Lung microvascular endothelial cell (primary cell): ENCODE data around the gene EIF5A. TPM values are rescaled to one million over a fixed set of nuclear protein-coding genes. Genes with fewer than 3 reads are reported as not detected.

Source experiments
- DNase-seq, 2 donors: peaks; one replicate each; pipeline versions ENCODE4 v3.0.0 to v3.0.0-alpha.2; 2010; ENCODE audit warnings: low read depth in 2 of 2
- total RNA-seq: library from RNA; depleted of rRNA; stranded (reverse); fragments of >200 nt; gene quantifications from 2 replicates; pipeline ENCODE4 v1.2.1, GENCODE V29; 2014

Gene EIF5A
- total RNA-seq, 1 donor from 2014 or later = 385 TPM

DNA sequence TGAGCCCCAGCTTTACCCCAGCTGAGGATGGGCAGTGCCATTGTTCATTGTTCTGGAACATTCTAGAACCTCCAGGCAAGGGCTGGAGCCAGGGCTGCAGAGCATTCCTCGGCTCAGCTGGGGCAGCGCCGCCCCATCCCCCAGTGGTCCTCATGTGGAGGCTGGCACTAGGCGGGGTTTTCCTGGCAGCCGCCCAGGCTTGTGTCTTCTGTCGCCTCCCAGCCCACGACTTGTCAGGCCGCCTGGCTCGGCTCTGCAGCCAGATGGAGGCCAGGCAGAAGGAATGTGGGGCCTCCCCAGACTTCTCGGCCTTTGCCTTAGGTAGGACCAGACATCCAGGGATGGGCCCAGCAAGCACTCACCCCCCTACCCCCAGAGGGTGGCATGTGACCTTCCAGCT is 47.6 kb downstream of the EIF5A start, which contains the start of gene TMEM95:
TMEM95 (plus strand) TSS at position 104 of the 400 bp plus-strand sequence; CDS start at position 153, 49 bp downstream.
- DNase-seq = no peak

- DNase-seq = no peak
Observed at GRCh38 chr17:7355573-7355972, 48.1 kb downstream of the EIF5A start.

- peak; percentile 73 to 87 for DNase-seq
Observed at GRCh38 chr17:7356072-7356549, 48.7 kb downstream of the EIF5A start.

DNA sequence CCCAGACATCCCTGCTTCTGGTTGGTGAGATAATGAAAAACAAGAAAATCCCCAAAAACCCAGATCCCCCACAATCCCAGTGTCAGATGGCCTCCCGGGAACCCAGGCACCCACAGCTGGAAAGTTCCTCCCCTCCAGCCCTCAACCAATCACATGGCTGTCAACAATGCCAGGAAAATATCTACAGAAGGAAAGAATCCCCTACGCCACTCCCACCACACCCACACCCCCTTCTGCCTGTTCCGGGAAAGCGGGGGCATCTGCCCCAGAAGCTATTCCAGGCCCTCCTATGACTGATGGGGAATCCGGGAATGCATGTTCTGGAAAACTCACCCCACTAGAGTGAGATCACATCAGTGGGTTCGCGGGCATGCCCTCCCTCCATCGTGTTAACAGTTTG is 49.3 kb downstream of the EIF5A start:
- no peak for DNase-seq

GRCh38 chr17:7357381-7357780 is 50.0 kb downstream of the EIF5A start:
- no peak for DNase-seq

- no peak for DNase-seq
Observed at GRCh38 chr17:7361906-7362305, 54.5 kb downstream of the EIF5A start.

Other genes starting within 250 kb of the EIF5A start
- 0.99 and 1.7 TPM in 2 replicates for gene CLEC10A, start 227.4 kb upstream of the EIF5A start, total RNA-seq
- not detected in 2 replicates for gene ASGR2, start 192.8 kb upstream of the EIF5A start, total RNA-seq
- 14.4 and 28.8 TPM in 2 replicates for gene ASGR1, start 128.3 kb upstream of the EIF5A start, total RNA-seq
- gene DLG4, start 87.8 kb upstream of the EIF5A start, total RNA-seq = 5.4 and 9.1 TPM in 2 replicates
- 205 and 242 TPM in 2 replicates for gene ACADVL, start 87.7 kb upstream of the EIF5A start, total RNA-seq
- gene DVL2, start 73.1 kb upstream of the EIF5A start, total RNA-seq = 25.1 and 31.9 TPM in 2 replicates
- 30.9 and 38.5 TPM in 2 replicates for gene PHF23, start 68.2 kb upstream of the EIF5A start, total RNA-seq
- gene GABARAP, start 65.2 kb upstream of the EIF5A start, total RNA-seq = 124 and 130 TPM in 2 replicates
- gene CTDNEP1, start 55.9 kb upstream of the EIF5A start, total RNA-seq = 22.4 and 25.2 TPM in 2 replicates
- 26.6 and 32.7 TPM in 2 replicates for gene ELP5, start 55.4 kb upstream of the EIF5A start, total RNA-seq
- gene CLDN7, start 45.1 kb upstream of the EIF5A start, total RNA-seq = 0.99 and 7.0 TPM in 2 replicates
- 0.22 and 0.60 TPM in 2 replicates for gene SLC2A4, start 25.9 kb upstream of the EIF5A start, total RNA-seq
- under 0.01 TPM in 2 replicates for gene YBX2, start 13.0 kb upstream of the EIF5A start, total RNA-seq
- 22.9 and 33.5 TPM in 2 replicates for gene GPS2, start 7.7 kb downstream of the EIF5A start, total RNA-seq
- gene NEURL4, start 21.7 kb downstream of the EIF5A start, total RNA-seq = 7.4 and 13.1 TPM in 2 replicates
- gene ACAP1, start 28.9 kb downstream of the EIF5A start, total RNA-seq = 0.40 and 0.44 TPM in 2 replicates
- 2.4 and 3.8 TPM in 2 replicates for gene KCTD11, start 44.5 kb downstream of the EIF5A start, total RNA-seq
- gene TMEM95, start 47.5 kb downstream of the EIF5A start, total RNA-seq = not detected in 2 replicates
- 1.5 and 1.8 TPM in 2 replicates for gene TNK1, start 73.5 kb downstream of the EIF5A start, total RNA-seq
- gene PLSCR3, start 86.9 kb downstream of the EIF5A start, total RNA-seq = 15.0 and 19.4 TPM in 2 replicates
- 141 and 232 TPM in 2 replicates for gene TMEM256, start 96.5 kb downstream of the EIF5A start, total RNA-seq
- 1.2 and 1.3 TPM in 2 replicates for gene NLGN2, start 100.2 kb downstream of the EIF5A start, total RNA-seq
- gene SPEM1, start 112.7 kb downstream of the EIF5A start, total RNA-seq = not detected in 2 replicates
- gene SPEM2, start 118.0 kb downstream of the EIF5A start, total RNA-seq = not detected in 2 replicates
- gene SPEM3, start 121.2 kb downstream of the EIF5A start, total RNA-seq = not detected in 2 replicates
- gene TMEM102, start 127.8 kb downstream of the EIF5A start, total RNA-seq = 6.1 and 9.3 TPM in 2 replicates
- 0.20 and 0.22 TPM in 2 replicates for gene FGF11, start 131.9 kb downstream of the EIF5A start, total RNA-seq
- 8.1 and 9.2 TPM in 2 replicates for gene CHRNB1, start 137.4 kb downstream of the EIF5A start, total RNA-seq
- gene ZBTB4, start 172.0 kb downstream of the EIF5A start, total RNA-seq = 6.3 and 8.5 TPM in 2 replicates
- not detected in 2 replicates for gene SLC35G6, start 173.8 kb downstream of the EIF5A start, total RNA-seq
- gene POLR2A, start 176.7 kb downstream of the EIF5A start, total RNA-seq = 56.0 and 70.0 TPM in 2 replicates
- 4.4 and 4.8 TPM in 2 replicates for gene TNFSF12, start 241.4 kb downstream of the EIF5A start, total RNA-seq